Measurements from ENCODE around the gene TMEM132D. TPM values are rescaled to one million over a fixed set of nuclear protein-coding genes. Genes with fewer than 3 reads are reported as not detected.

Gene TMEM132D
- total and polyA plus RNA-seq, 2 donors (not counting 3 experiments of a cell fraction or from before 2014, with no cell fraction given) = not detected

- Histone ChIP-seq H3K9ac (replicated peaks; ENCODE audit: extremely low read depth, insufficient read depth, low read length) (no peak overlapping the region), H3K9me1 (replicated peaks; ENCODE audit: control insufficient read depth, extremely low read depth, insufficient read depth, low read length) (no peaks in the 10 kb centered on the region), H3K9me3 (replicated peaks; ENCODE audit: control insufficient read depth, insufficient read depth, low read length) (peaks cover 9% of the 10 kb centered on the region), H3K79me2 (ENCODE audit: control insufficient read depth, insufficient read depth, low read length) (no peaks in the 10 kb centered on the region), H3K4me1 (ENCODE audit: control insufficient read depth, extremely low read depth, insufficient read depth, low read length) (no peaks in the 10 kb centered on the region), H4K20me1 (replicated peaks; ENCODE audit: control insufficient read depth, extremely low read depth, insufficient read depth, low read length) (no peaks in the 10 kb centered on the region), H3K27ac (ENCODE audit: insufficient read depth, low read depth, low read length) (no peak overlapping the region), H3K36me3 (ENCODE audit: control insufficient read depth in 2 of 2, extremely low read depth in 1 of 2, insufficient read depth in 2 of 2, low read length in 2 of 2) (no peaks in the 10 kb centered on the region), H2AFZ (ENCODE audit: low read depth, low read length) (no peak overlapping the region), H3K4me3 (replicated peaks in 1 of 3; ENCODE audit: insufficient read depth in 1 of 3, low read depth in 1 of 3, low read length in 3 of 3) (no peak overlapping the region), H3K4me2 (ENCODE audit: insufficient read depth, low read length) (no peak overlapping the region), H3K27me3 (ENCODE audit: control insufficient read depth in 2 of 2, insufficient read depth in 2 of 2, low read length in 2 of 2) (no peaks in the 10 kb centered on the region)
- POLR2A ChIA-PET = no interaction called here
- dilution Hi-C loops (cut with MboI; ENCODE audit: extremely low pct_ligation_motif_present, low sequenced_read_pairs) (no loop called here), intact Hi-C loops (cut with micrococcal nuclease) (no loop called here)
- FAIRE-seq (no peak), DNase-seq (ENCODE audit: low read depth, low spot score) (no peak)
- BruUV-seq (replicated peaks) = no TSS peak
- CTCF ChIA-PET = no interaction called here
- no peak for TF ChIP-seq GATA2 (IDR thresholded peaks at IDR 0.05; ENCODE audit: insufficient read depth, insufficient read length, low read depth, low read length)
- TF ChIP-seq, protein P1, sequence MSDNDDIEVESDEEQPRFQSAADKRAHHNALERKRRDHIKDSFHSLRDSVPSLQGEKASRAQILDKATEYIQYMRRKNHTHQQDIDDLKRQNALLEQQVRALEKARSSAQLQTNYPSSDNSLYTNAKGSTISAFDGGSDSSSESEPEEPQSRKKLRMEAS (IDR thresholded peaks at IDR 0.05; ENCODE audit: insufficient read depth, insufficient read length) = no peak
- no peak for TF ChIP-seq MYC (IDR thresholded peaks at IDR 0.05; ENCODE audit: low read depth, low read length)
Observed at GRCh38 chr12:129213551-129213950, 690.3 kb downstream of the TMEM132D start.

GRCh38 chr12:129211862-129212630 lies 691.8 kb downstream of the TMEM132D start:
- ChIA-PET CTCF (no interaction called here), POLR2A (no interaction called here)
- no peak for TF ChIP-seq POLR2A (IDR thresholded peaks at IDR 0.05; ENCODE audit: low read depth, low read length)
- TF ChIP-seq JUN (IDR thresholded peaks at IDR 0.05; ENCODE audit: borderline replicate concordance, insufficient read depth, insufficient read length, low read depth) = no peak
- no peak for TF ChIP-seq FOS (IDR thresholded peaks at IDR 0.05; ENCODE audit: borderline replicate concordance, insufficient read depth, low read length)
- no peak for TF ChIP-seq EZH2 (IDR thresholded peaks at IDR 0.05; ENCODE audit: borderline replicate concordance, low read depth, low read length, severe bottlenecking)
- TF ChIP-seq GATA2 (IDR thresholded peaks at IDR 0.05; ENCODE audit: insufficient read depth, insufficient read length, low read depth, low read length) = no peak

More at GRCh38 chr12:129211862-129212630, 691.8 kb downstream of the TMEM132D start:
- no peak for FAIRE-seq
- no peak for DNase-seq (ENCODE audit: low read depth, low spot score)
- no peak overlapping the region for H3K4me2 ChIP-seq (ENCODE audit: insufficient read depth, low read length)
- H3K36me3 ChIP-seq (ENCODE audit: control insufficient read depth in 2 of 2, extremely low read depth in 1 of 2, insufficient read depth in 2 of 2, low read length in 2 of 2) = no peaks in the 10 kb centered on the region
- H2AFZ ChIP-seq (ENCODE audit: low read depth, low read length) = no peak overlapping the region
- no peaks in the 10 kb centered on the region for H3K79me2 ChIP-seq (ENCODE audit: control insufficient read depth, insufficient read depth, low read length)
- BruUV-seq (replicated peaks) = no TSS peak
- no peaks in the 10 kb centered on the region for H3K4me1 ChIP-seq (ENCODE audit: control insufficient read depth, extremely low read depth, insufficient read depth, low read length)
- no peaks in the 10 kb centered on the region for H3K27me3 ChIP-seq (ENCODE audit: control insufficient read depth in 2 of 2, insufficient read depth in 2 of 2, low read length in 2 of 2)
- no peaks in the 10 kb centered on the region for H3K9me1 ChIP-seq (replicated peaks; ENCODE audit: control insufficient read depth, extremely low read depth, insufficient read depth, low read length)
- H3K9me3 ChIP-seq (replicated peaks; ENCODE audit: control insufficient read depth, insufficient read depth, low read length) = peaks cover 11% of the 10 kb centered on the region
- H3K4me3 ChIP-seq (replicated peaks in 1 of 3; ENCODE audit: insufficient read depth in 1 of 3, low read depth in 1 of 3, low read length in 3 of 3) = no peak overlapping the region
- no peak overlapping the region for H3K27ac ChIP-seq (ENCODE audit: insufficient read depth, low read depth, low read length)
- intact Hi-C loops (cut with micrococcal nuclease) (no loop called here), dilution Hi-C loops (cut with MboI; ENCODE audit: extremely low pct_ligation_motif_present, low sequenced_read_pairs) (no loop called here)
- no peak overlapping the region for H3K9ac ChIP-seq (replicated peaks; ENCODE audit: extremely low read depth, insufficient read depth, low read length)
- H4K20me1 ChIP-seq (replicated peaks; ENCODE audit: control insufficient read depth, extremely low read depth, insufficient read depth, low read length) = no peaks in the 10 kb centered on the region
